Endothelial cell of umbilical vein (primary cell): ENCODE results near the gene TMEM18. TPM values are rescaled to one million over a fixed set of nuclear protein-coding genes. Genes with fewer than 3 reads are reported as not detected.

Experiments
- BruUV-seq: library from RNA; stranded (reverse); fragments of 400-500 nt; replicated peaks from 2 replicates; lab custom pipeline; 2021; lab: Mats Ljungman, UMichigan
- CTCF ChIA-PET: fragments of 300-600, 350-600 bp; sonication (Branson Sonifier 250); formaldehyde crosslinking; loops from one replicate; lab custom pipeline; 2021; ENCODE audit warnings: antibody characterized with exemption, inconsistent platforms; lab: Charles Lee
- POLR2A ChIA-PET: fragments of 300-600, 350-600 bp; sonication (Branson Sonifier 250); formaldehyde crosslinking; loops from one replicate; lab custom pipeline; 2021; ENCODE audit warnings: antibody characterized with exemption, inconsistent platforms; lab: Charles Lee
- DNase-seq: peaks from one replicate; pipeline ENCODE4 v3.0.0-alpha.2; 2011; ENCODE audit warnings: low read depth, low spot score
- FAIRE-seq: peaks from 2 replicates; lab custom pipeline; 2011; peaks lifted over from hg19 to GRCh38; lab: Jason Lieb, UNC
- H2AFZ ChIP-seq: 2 replicates; pipeline ENCODE4 v1.6.0; 2012; ENCODE audit warnings: low read depth, low read length, control low read depth, inconsistent platforms
- H3K27ac ChIP-seq: 2 replicates; pipeline ENCODE4 v1.5.1; 2011; ENCODE audit warnings: low read depth, mild to moderate bottlenecking, control low read depth, low read length, moderate library complexity; ENCODE audit not compliant: insufficient read depth
- H3K27me3 ChIP-seq, 2 experiments: 2 replicates each; pipeline versions ENCODE4 v1.6.0 to v1.6.1; 2011; ENCODE audit warnings: low read length in 2 of 2, mixed read lengths in 1 of 2; ENCODE audit not compliant: control insufficient read depth in 2 of 2, insufficient read depth in 2 of 2
- H3K36me3 ChIP-seq, 2 experiments: 2 replicates in 1 of 2; 3 replicates in 1 of 2; pipeline ENCODE4 v1.5.1; 2011; ENCODE audit warnings: low read length in 2 of 2, mild to moderate bottlenecking in 1 of 2, moderate library complexity in 1 of 2; ENCODE audit not compliant: control insufficient read depth in 2 of 2, insufficient read depth in 2 of 2; ENCODE audit errors: extremely low read depth in 1 of 2
- H3K4me1 ChIP-seq: 3 replicates; pipeline ENCODE4 v1.5.1; 2011; ENCODE audit warnings: mild to moderate bottlenecking, low read length; ENCODE audit not compliant: control insufficient read depth, insufficient read depth; ENCODE audit errors: extremely low read depth
- H3K4me2 ChIP-seq: 2 replicates; pipeline ENCODE4 v1.6.1; 2011; ENCODE audit warnings: low read length, control low read depth, mixed read lengths; ENCODE audit not compliant: insufficient read depth
- H3K4me3 ChIP-seq, 3 experiments: fragments of 200-600 bp in 1 of 3; sonication (generic), shearing (Covaris generic) in 1 of 3; replicated peaks in 1 of 3; 2 replicates each; pipeline ENCODE4 v1.5.1; 2011 to 2016; ENCODE audit warnings: control low read depth in 3 of 3, low read length in 3 of 3, mild to moderate bottlenecking in 2 of 3, inconsistent platforms in 1 of 3, low read depth in 1 of 3, moderate library complexity in 1 of 3; ENCODE audit not compliant: insufficient read depth in 1 of 3
- H3K79me2 ChIP-seq: 2 replicates; pipeline ENCODE4 v1.6.0; 2012; ENCODE audit warnings: low read length, inconsistent platforms; ENCODE audit not compliant: control insufficient read depth, insufficient read depth
- H3K9ac ChIP-seq: replicated peaks from 2 replicates; pipeline ENCODE3; 2011; ENCODE audit warnings: low read length, control low read depth; ENCODE audit not compliant: insufficient read depth; ENCODE audit errors: extremely low read depth
- H3K9me1 ChIP-seq: replicated peaks from 3 replicates; pipeline ENCODE4 v1.6.0; 2011; ENCODE audit warnings: mild to moderate bottlenecking, low read length; ENCODE audit not compliant: control insufficient read depth, insufficient read depth; ENCODE audit errors: extremely low read depth
- H3K9me3 ChIP-seq: replicated peaks from 2 replicates; pipeline ENCODE4 v1.5.1; 2012; ENCODE audit warnings: low read length, inconsistent platforms; ENCODE audit not compliant: control insufficient read depth, insufficient read depth
- H4K20me1 ChIP-seq: replicated peaks from 2 replicates; pipeline ENCODE3; 2011; ENCODE audit warnings: mild to moderate bottlenecking, low read length; ENCODE audit not compliant: control insufficient read depth, insufficient read depth; ENCODE audit errors: extremely low read depth
- CTCF ChIP-seq, 2 donors: IDR thresholded peaks; 1 replicate in 1 of 2; 2 replicates in 1 of 2; pipeline ENCODE4 v1.5.1; 2011; ENCODE audit warnings: low read length in 2 of 2, mild to moderate bottlenecking in 2 of 2, moderate library complexity in 2 of 2, control low read depth in 1 of 2, inconsistent platforms in 1 of 2, low read depth in 1 of 2; ENCODE audit not compliant: insufficient read depth in 1 of 2; ENCODE audit errors: extremely low read depth in 1 of 2
- EZH2 ChIP-seq: IDR thresholded peaks from 2 replicates; pipeline ENCODE4 v1.6.1; 2012; ENCODE audit warnings: borderline replicate concordance, low read depth, mild to moderate bottlenecking, moderate library complexity, low read length, inconsistent platforms; ENCODE audit not compliant: severe bottlenecking
- FOS ChIP-seq: IDR thresholded peaks from 2 replicates; pipeline ENCODE4 v1.6.1; 2011; ENCODE audit warnings: mild to moderate bottlenecking, low read length, moderate library complexity, borderline replicate concordance; ENCODE audit not compliant: insufficient read depth
- MAX ChIP-seq: IDR thresholded peaks from 2 replicates; pipeline ENCODE4 v1.6.1; 2011; ENCODE audit not compliant: insufficient read depth, insufficient read length
- MYC ChIP-seq: IDR thresholded peaks from one replicate; pipeline ENCODE4 v1.6.1; 2011; ENCODE audit warnings: mild to moderate bottlenecking, low read depth, low read length
- POLR2A ChIP-seq: IDR thresholded peaks from 2 replicates; pipeline ENCODE4 v1.6.1; 2012; ENCODE audit warnings: low read depth, mild to moderate bottlenecking, control low read depth, low read length
- POLR2AphosphoS5 ChIP-seq: IDR thresholded peaks from 2 replicates; pipeline ENCODE4 v1.6.1; 2012; ENCODE audit warnings: low read depth, mild to moderate bottlenecking, control low read depth, low read length, moderate library complexity; ENCODE audit not compliant: insufficient read depth
- dilution Hi-C: fragments of 300-500 bp; cut with MboI; formaldehyde crosslinking; loops from one replicate; pipeline ENCODE4 v1.15.0; 2019; ENCODE audit warnings: low sequenced_read_pairs; ENCODE audit not compliant: extremely low pct_ligation_motif_present
- intact Hi-C: fragments of 100-400 bp; cut with micrococcal nuclease; formaldehyde crosslinking; loops from one replicate; pipeline ENCODE4 v1.10.0; 2022
- polyA plus RNA-seq, 4 experiments: library from polyadenylated mRNA; depleted of rRNA in 3 of 4; stranded (reverse) in 3 of 4; unstranded in 1 of 4; fragments of >200 nt; gene quantifications; 2 replicates each; pipeline versions ENCODE4 v1.2.1 to v1.2.3, GENCODE V29; 2011 to 2012; ENCODE audit warnings: missing spikeins in 1 of 4
- total RNA-seq: library from RNA; stranded (reverse); gene quantifications from 2 replicates; pipeline ENCODE4 v1.2.3, GENCODE V29; 2021

TMEM18 gene
- total and polyA plus RNA-seq, 2 donors (not counting 3 experiments of a cell fraction or from before 2014, with no cell fraction given), result 19.1 to 23.1 TPM

GRCh38 chr2:647003-647560 is 30.1 kb downstream of the TMEM18 start:
- no peaks in the 10 kb centered on the region for H3K79me2 ChIP-seq
- H3K27me3 ChIP-seq, result no peaks in the 10 kb centered on the region
- no peak overlapping the region for H3K4me3 ChIP-seq
- ChIA-PET POLR2A (no interaction called here), CTCF (no interaction called here)
- no peak overlapping the region for H3K27ac ChIP-seq
- no peaks in the 10 kb centered on the region for H3K4me1 ChIP-seq
- no peaks in the 10 kb centered on the region for H4K20me1 ChIP-seq
- no peaks in the 10 kb centered on the region for H3K9me1 ChIP-seq
- dilution Hi-C loops, result no loop called here
- H3K9ac ChIP-seq, result no peak overlapping the region
- H3K4me2 ChIP-seq, result no peak overlapping the region
- H3K9me3 ChIP-seq, result no peaks in the 10 kb centered on the region
- no peak for FAIRE-seq
- BruUV-seq, result no TSS peak
- no peaks in the 10 kb centered on the region for H3K36me3 ChIP-seq
- H2AFZ ChIP-seq, result no peak overlapping the region
- intact Hi-C loops, result no loop called here
- TF ChIP-seq EZH2 (no peak), POLR2A (no peak), MAX (no peak), FOS (no peak), MYC (no peak), POLR2AphosphoS5 (no peak)
- DNase-seq, result no peak

GRCh38 chr2:644871-645270 is 32.3 kb downstream of the TMEM18 start:
- no peak overlapping the region for H3K4me3 ChIP-seq
- no peaks in the 10 kb centered on the region for H3K9me3 ChIP-seq
- no peak overlapping the region for H3K9ac ChIP-seq
- no peak for FAIRE-seq
- H3K27ac ChIP-seq, result no peak overlapping the region
- H4K20me1 ChIP-seq, result no peaks in the 10 kb centered on the region
- no peaks in the 10 kb centered on the region for H3K9me1 ChIP-seq
- BruUV-seq, result no TSS peak
- no peaks in the 10 kb centered on the region for H3K4me1 ChIP-seq
- H3K4me2 ChIP-seq, result no peak overlapping the region
- DNase-seq, result no peak
- no peaks in the 10 kb centered on the region for H3K27me3 ChIP-seq
- H3K79me2 ChIP-seq, result no peaks in the 10 kb centered on the region
- CTCF ChIA-PET, result no interaction called here
- H3K36me3 ChIP-seq, result no peaks in the 10 kb centered on the region
- dilution Hi-C loops, result no loop called here
- TF ChIP-seq EZH2, result no peak
- TF ChIP-seq MAX, result no peak
- no peak for TF ChIP-seq MYC
- no peak for TF ChIP-seq POLR2AphosphoS5
- TF ChIP-seq CTCF (IDR thresholded peaks at IDR 0.05; ENCODE audit: extremely low read depth in 1 of 2, insufficient read depth in 1 of 2, low read depth in 1 of 2, low read length in 2 of 2), result no peak
- intact Hi-C loops, result no loop called here
- H2AFZ ChIP-seq, result no peak overlapping the region
- POLR2A ChIA-PET, result no interaction called here
